Epithelial cell of proximal tubule (primary cell): ENCODE data around the gene GLP2R. TPM values are rescaled to one million over a fixed set of nuclear protein-coding genes. Genes with fewer than 3 reads are reported as not detected.

Source experiments
- DNase-seq: peaks from one replicate; pipeline ENCODE4 v3.0.0-alpha.2; 2011; ENCODE audit warnings: low read depth
- H3K4me3 ChIP-seq: 2 replicates; pipeline ENCODE4 v1.5.1; 2011; ENCODE audit warnings: low read depth, mild to moderate bottlenecking, low read length
- CTCF ChIP-seq: conservative IDR thresholded peaks from 2 replicates; pipeline ENCODE4 v1.5.1; 2012; ENCODE audit warnings: low read depth, mild to moderate bottlenecking, low read length
- total RNA-seq: library from RNA; depleted of rRNA; stranded (reverse); fragments of >200 nt; gene quantifications from 2 replicates; pipeline ENCODE4 v1.2.3, GENCODE V29; 2015

The GLP2R gene
- total RNA-seq, 1 donor from 2014 or later, result 0.23 TPM

- no peak overlapping the region for H3K4me3 ChIP-seq
- no peak for DNase-seq
- TF ChIP-seq CTCF, result no peak
Observed at GRCh38 chr17:9902120-9902519, 76.4 kb downstream of the GLP2R start.

- DNase-seq, result no peak
- no peak overlapping the region for H3K4me3 ChIP-seq
- no peak for TF ChIP-seq CTCF
Observed at GRCh38 chr17:9904277-9905077, 78.8 kb downstream of the GLP2R start.

- DNase-seq, result no peak
- TF ChIP-seq CTCF, result no peak
- no peak within 1 kb of the TSS for H3K4me3 ChIP-seq
Observed at GRCh38 chr17:9905078-9905415, 79.3 kb downstream of the GLP2R start, which contains the start of gene RCVRN. Gene RCVRN (minus strand): TSS chr17:9905271. CDS start chr17:9905180, 91 bp downstream.

- no peak overlapping the region for H3K4me3 ChIP-seq
- no peak for DNase-seq
- TF ChIP-seq CTCF, result peak; percentile 58
Observed at GRCh38 chr17:9905902-9906301, 80.2 kb downstream of the GLP2R start.

- TF ChIP-seq CTCF, result no peak
- H3K4me3 ChIP-seq, result no peak overlapping the region
- no peak for DNase-seq
Observed at GRCh38 chr17:9906616-9907015, 80.9 kb downstream of the GLP2R start.

- no peak for TF ChIP-seq CTCF
- H3K4me3 ChIP-seq, result no peak overlapping the region
Observed at GRCh38 chr17:9907131-9907530, 81.4 kb downstream of the GLP2R start.

More at GRCh38 chr17:9907131-9907530, 81.4 kb downstream of the GLP2R start:
- no peak for DNase-seq
